ENCODE results near the gene SOX9. TPM values are rescaled to one million over a fixed set of nuclear protein-coding genes. Genes with fewer than 3 reads are reported as not detected.

The SOX9 gene
- total and polyA plus RNA-seq, 2 experiments from 2014 or later: 36.9 to 87.3 TPM

- H2AFZ ChIP-seq: peak overlapping the region; percentile 23
- peaks cover 52% of the 10 kb centered on the region for H3K27me3 ChIP-seq
- TF ChIP-seq EZH2 (IDR thresholded peaks at IDR 0.05; ENCODE audit: borderline replicate concordance) (peak; percentile 59), CTCF (IDR thresholded peaks at IDR 0.05; ENCODE audit: poor library complexity) (no peak)
- peak overlapping the region; percentile 14 for H3K4me3 ChIP-seq
- WGBS (ENCODE audit: low lambda C conversion rate, missing lambda C conversion rate): 26% methylated on average over 22 of the region's 22 CpGs
- no peak for DNase-seq (ENCODE audit: low spot score)
- H3K4me1 ChIP-seq (ENCODE audit: insufficient read depth): peaks cover 31% of the 10 kb centered on the region
- peak overlapping the region; percentile 53 for H3K27ac ChIP-seq
- peaks cover 19% of the 10 kb centered on the region for H4K20me1 ChIP-seq (ENCODE audit: insufficient read depth, poor library complexity, severe bottlenecking)
- no peaks in the 10 kb centered on the region for H3K36me3 ChIP-seq (replicated peaks; ENCODE audit: insufficient read depth, low read depth)
- no peaks in the 10 kb centered on the region for H3K9me2 ChIP-seq (replicated peaks; ENCODE audit: insufficient read depth)
- H3K9me3 ChIP-seq (ENCODE audit: low read depth): no peaks in the 10 kb centered on the region
- peak overlapping the region; percentile 88 for H3K4me2 ChIP-seq
- peaks cover 29% of the 10 kb centered on the region for H3K79me2 ChIP-seq
Measured at GRCh38 chr17:72119077-72119872, 1.5 kb upstream of the SOX9 start.

- Histone ChIP-seq H3K4me2 (peak overlapping the region; percentile 88), H3K27me3 (peaks cover 45% of the 10 kb centered on the region), H3K27ac (peak overlapping the region; percentile 53), H3K9me3 (ENCODE audit: low read depth) (no peaks in the 10 kb centered on the region), H4K20me1 (ENCODE audit: insufficient read depth, poor library complexity, severe bottlenecking) (peaks cover 27% of the 10 kb centered on the region), H3K9me2 (replicated peaks; ENCODE audit: insufficient read depth) (no peaks in the 10 kb centered on the region), H3K4me1 (ENCODE audit: insufficient read depth) (peaks cover 37% of the 10 kb centered on the region), H2AFZ (peak overlapping the region; percentile 23), H3K4me3 (peak overlapping the region; percentile 14), H3K79me2 (peaks cover 37% of the 10 kb centered on the region), H3K36me3 (replicated peaks; ENCODE audit: insufficient read depth, low read depth) (no peaks in the 10 kb centered on the region)
- TF ChIP-seq EZH2 (IDR thresholded peaks at IDR 0.05; ENCODE audit: borderline replicate concordance) (peak; percentile 42), EZH2phosphoT487 (IDR thresholded peaks at IDR 0.05; ENCODE audit: low read depth, severe bottlenecking, unreplicated experiment) (peak; percentile 32), CTCF (IDR thresholded peaks at IDR 0.05; ENCODE audit: poor library complexity) (no peak)
- WGBS (ENCODE audit: low lambda C conversion rate, missing lambda C conversion rate): 3% methylated on average over 54 of the region's 54 CpGs
- DNase-seq (ENCODE audit: low spot score): peak; percentile 76
Measured at GRCh38 chr17:72119873-72120641, 763 bp upstream of the SOX9 start.

- Histone ChIP-seq H3K4me3 (peak overlapping the region; percentile 83), H3K27ac (peak overlapping the region; percentile 87), H3K36me3 (replicated peaks; ENCODE audit: insufficient read depth, low read depth) (no peaks in the 10 kb centered on the region), H3K79me2 (peaks cover 41% of the 10 kb centered on the region), H3K4me2 (peak overlapping the region; percentile 88), H3K27me3 (peaks cover 32% of the 10 kb centered on the region), H2AFZ (peak overlapping the region; percentile 23), H3K9me2 (replicated peaks; ENCODE audit: insufficient read depth) (no peaks in the 10 kb centered on the region), H4K20me1 (ENCODE audit: insufficient read depth, poor library complexity, severe bottlenecking) (peaks cover 37% of the 10 kb centered on the region), H3K4me1 (ENCODE audit: insufficient read depth) (peaks cover 38% of the 10 kb centered on the region), H3K9me3 (ENCODE audit: low read depth) (no peaks in the 10 kb centered on the region)
- DNase-seq (ENCODE audit: low spot score): peak; percentile 63
- WGBS (ENCODE audit: low lambda C conversion rate, missing lambda C conversion rate): under 1% methylated on average over 61 of the region's 88 CpGs
- TF ChIP-seq CTCF (IDR thresholded peaks at IDR 0.05; ENCODE audit: poor library complexity) (peak; percentile 17), EZH2 (IDR thresholded peaks at IDR 0.05; ENCODE audit: borderline replicate concordance) (no peak)
Measured at GRCh38 chr17:72121164-72122009, 567 bp downstream of the SOX9 start.

All from hepatocyte (in vitro differentiated cells).